HepG2 (cell line): ENCODE measurements around the gene UBAC1. TPM values are rescaled to one million over a fixed set of nuclear protein-coding genes. Genes with fewer than 3 reads are reported as not detected.
A peak's percentile ranks its signal among the peaks of the same experiment; 100 is the strongest.

ENCODE experiments used
- ATAC-seq: fragments of 200-7000 bp; cut with Tn5 transposase; 3 replicates; pipeline ENCODE4 v1.9.1; 2020; ENCODE audit warnings: mild to moderate bottlenecking, moderate library complexity
- BruUV-seq: library from RNA; stranded (reverse); fragments of 400-500 nt; replicated peaks from 2 replicates; lab custom pipeline; 2021; lab: Mats Ljungman, UMichigan
- CTCF ChIA-PET: fragments of 300-600 bp; formaldehyde crosslinking; extraction: SDS; loops from one replicate; lab custom pipeline; 2021; ENCODE audit warnings: low total read pairs, inconsistent platforms, low intra/inter-chr PET ratio; lab: Yijun Ruan, JAX
- POLR2A ChIA-PET: fragments of 350-600 bp; sonication (Branson Sonifier 250); formaldehyde crosslinking; loops from one replicate; lab custom pipeline; 2020; ENCODE audit warnings: antibody characterized with exemption, inconsistent platforms; lab: Yijun Ruan, JAX
- DNase-seq: peaks from one replicate; pipeline ENCODE4 v3.0.0-alpha.2; 2015; ENCODE audit warnings: low spot score
- FAIRE-seq: peaks from 3 replicates; lab custom pipeline; 2011; peaks lifted over from hg19 to GRCh38; lab: Jason Lieb, UNC
- H2AFZ ChIP-seq: one replicate; pipeline ENCODE4 v1.6.1; 2011; ENCODE audit warnings: low read length, inconsistent platforms
- H3K27ac ChIP-seq: fragments of 300-600 bp; 3 replicates; pipeline ENCODE4 v1.8.0; 2011; ENCODE audit warnings: mixed run types, mild to moderate bottlenecking, mixed read lengths, low read length, inconsistent platforms; ENCODE audit not compliant: insufficient read depth; ENCODE audit errors: extremely low read length
- H3K27me3 ChIP-seq, 2 experiments: fragments of 200-600 bp in 1 of 2; 2 replicates in 1 of 2; 3 replicates in 1 of 2; pipeline versions ENCODE4 v1.6.0 to v1.8.0; 2011; ENCODE audit warnings: low read length in 2 of 2, mild to moderate bottlenecking in 2 of 2, moderate library complexity in 2 of 2, inconsistent platforms in 1 of 2; ENCODE audit not compliant: insufficient read depth in 2 of 2, control insufficient read depth in 1 of 2
- H3K36me3 ChIP-seq, 2 experiments: fragments of 200-600 bp in 1 of 2; replicated peaks in 1 of 2; 2 replicates in 1 of 2; 3 replicates in 1 of 2; pipeline versions ENCODE4 v1.5.1 to v1.8.0; 2011; ENCODE audit warnings: low read length in 2 of 2, inconsistent platforms in 1 of 2; ENCODE audit not compliant: insufficient read depth in 2 of 2, control insufficient read depth in 1 of 2
- H3K4me1 ChIP-seq: 2 replicates; pipeline ENCODE4 v1.5.1; 2012; ENCODE audit warnings: low read length, inconsistent platforms; ENCODE audit not compliant: insufficient read depth
- H3K4me2 ChIP-seq: 2 replicates; pipeline ENCODE4 v1.6.0; 2011; ENCODE audit warnings: low read depth, low read length, inconsistent platforms
- H3K4me3 ChIP-seq, 3 experiments: fragments of 200-600 bp in 1 of 3; sonication (generic), shearing (Covaris generic) in 1 of 3; replicated peaks in 1 of 3; 2 replicates each; pipeline ENCODE4 v1.5.1; 2011 to 2016; ENCODE audit warnings: low read length in 3 of 3, inconsistent platforms in 2 of 3, low read depth in 2 of 3, mild to moderate bottlenecking in 2 of 3, control low read depth in 1 of 3, mixed read lengths in 1 of 3; ENCODE audit not compliant: insufficient read depth in 1 of 3
- H3K79me2 ChIP-seq: one replicate; pipeline ENCODE4 v1.6.1; 2011; ENCODE audit warnings: low read length, inconsistent platforms; ENCODE audit not compliant: insufficient read depth
- H3K9ac ChIP-seq: 2 replicates; pipeline ENCODE4 v1.6.0; 2011; ENCODE audit warnings: mild to moderate bottlenecking, low read depth, low read length, inconsistent platforms; ENCODE audit not compliant: insufficient read depth
- H3K9me3 ChIP-seq: 2 replicates; pipeline ENCODE4 v1.5.1; 2012; ENCODE audit warnings: mild to moderate bottlenecking, low read length
- H4K20me1 ChIP-seq: 2 replicates; pipeline ENCODE4 v1.6.0; 2011; ENCODE audit warnings: inconsistent platforms, mild to moderate bottlenecking, low read length, moderate library complexity; ENCODE audit not compliant: insufficient read depth
- JUNB ChIP-seq: sonication (generic); formaldehyde crosslinking; IDR thresholded peaks from 2 replicates; pipeline ENCODE4 v1.8.0; 2022; ENCODE audit warnings: missing genetic modification reagents, mild to moderate bottlenecking, borderline replicate concordance
- KAT7 ChIP-seq: IDR thresholded peaks from 2 replicates; pipeline ENCODE4 v1.6.1; 2018; ENCODE audit warnings: borderline replicate concordance, missing compliant biosample characterization
- SKI ChIP-seq: fragments of 450-650 bp; IDR thresholded peaks from one replicate; pipeline ENCODE4 v1.6.1; 2018; ENCODE audit warnings: mild to moderate bottlenecking; ENCODE audit not compliant: partially characterized antibody
- SYNCRIP ChIP-seq: fragments of 200-400 bp; formaldehyde crosslinking; IDR thresholded peaks from 2 replicates; pipeline ENCODE4 v1.6.1; 2018; ENCODE audit warnings: mild to moderate bottlenecking, low read depth, low read length; ENCODE audit not compliant: insufficient read depth
- ZNF136 ChIP-seq: sonication (generic); formaldehyde crosslinking; IDR thresholded peaks from 2 replicates; pipeline ENCODE4 v1.8.1; 2022; ENCODE audit warnings: low read depth, mild to moderate bottlenecking, moderate library complexity, missing genetic modification reagents
- ZNF383 ChIP-seq: sonication (generic); formaldehyde crosslinking; IDR thresholded peaks from 2 replicates; pipeline ENCODE4 v1.4.0; 2020; ENCODE audit warnings: missing genetic modification reagents, mild to moderate bottlenecking, borderline replicate concordance
- ZNF580 ChIP-seq: IDR thresholded peaks from 2 replicates; pipeline ENCODE4 v1.6.1; 2016; ENCODE audit warnings: low read depth, borderline replicate concordance
- ZNF609 ChIP-seq: sonication (generic); formaldehyde crosslinking; IDR thresholded peaks from 2 replicates; pipeline ENCODE4 v1.4.0; 2020; ENCODE audit warnings: mild to moderate bottlenecking, missing genetic modification reagents, borderline replicate concordance
- ZNF660 ChIP-seq: sonication (generic); formaldehyde crosslinking; IDR thresholded peaks from 2 replicates; pipeline ENCODE4 v1.5.1; 2020; ENCODE audit warnings: mild to moderate bottlenecking, low read depth, missing genetic modification reagents, borderline replicate concordance
- ZNF687 ChIP-seq: sonication (generic); formaldehyde crosslinking; IDR thresholded peaks from 2 replicates; pipeline ENCODE4 v1.5.1; 2020; ENCODE audit warnings: mild to moderate bottlenecking, missing genetic modification reagents, moderate library complexity
- ZNF792 ChIP-seq: IDR thresholded peaks from 2 replicates; pipeline ENCODE4 v1.6.1; 2016
- WGBS: methylation state at CpG from one replicate; pipeline ENCODE4 v1.1.6; 2017; ENCODE audit warnings: low lambda C conversion rate; 5-methylcytosine and 5-hydroxymethylcytosine counted together
- in situ Hi-C: cut with HindIII; loops from 2 replicates; pipeline ENCODE4 v1.10.0; 2017; ENCODE audit warnings: low pct_unique_long_range_greater_than_20kb; ENCODE audit not compliant: extremely low pct_ligation_motif_present
- intact Hi-C: fragments of 100-400 bp; cut with micrococcal nuclease; formaldehyde crosslinking; loops from one replicate; pipeline ENCODE4 v1.10.0; 2022; ENCODE audit not compliant: unreplicated experiment
- polyA plus RNA-seq, 8 experiments: library from polyadenylated mRNA; depleted of rRNA in 3 of 8; stranded (reverse) in 7 of 8; unstranded in 1 of 8; fragments of >200 nt; fragmentation: Illumina TruSeq in 4 of 8; extraction: Trizol in 4 of 8; gene quantifications; 2 replicates each; pipeline versions ENCODE4 v1.2.1 to v1.2.3, GENCODE V29; 2011 to 2016; ENCODE audit warnings: low read depth in 4 of 8, missing spikeins in 1 of 8, mixed read lengths in 1 of 8; ENCODE audit not compliant: insufficient read depth in 1 of 8
- total RNA-seq, 5 experiments: library from RNA; depleted of rRNA; stranded (reverse); fragments of >200 nt; fragmentation: Illumina TruSeq; extraction: Trizol; gene quantifications; 2 replicates each; pipeline ENCODE4 v1.2.3, GENCODE V29; 2016; ENCODE audit warnings: low read depth in 1 of 5

Gene UBAC1
- total and polyA plus RNA-seq, 2 of the 13 experiments (the other 11 are each of a cell fraction or from before 2014, with no cell fraction given): 32.2 to 34.1 TPM

- TF ChIP-seq SKI: no peak
- TF ChIP-seq ZNF660 (CRISPR knock-in tag): no peak
Observed at GRCh38 chr9:135984072-135984710, 23.0 kb upstream of the UBAC1 start (continued).

- FAIRE-seq: no peak
- TF ChIP-seq KAT7 (CRISPR knock-in tag) (no peak), ZNF687 (no peak), SYNCRIP (no peak), ZNF609 (no peak), ZNF136 (no peak), JUNB (CRISPR knock-in tag) (no peak), ZNF383 (CRISPR knock-in tag) (no peak), ZNF580 (CRISPR knock-in tag) (no peak), ZNF792 (CRISPR knock-in tag) (no peak)
Observed at GRCh38 chr9:135983208-135984071, 22.3 kb upstream of the UBAC1 start.

More at GRCh38 chr9:135983208-135984071, 22.3 kb upstream of the UBAC1 start:
- H3K79me2 ChIP-seq: no peaks in the 10 kb centered on the region
- POLR2A ChIA-PET: no interaction called here
- ATAC-seq: no peak
- no peaks in the 10 kb centered on the region for H3K36me3 ChIP-seq
- intact Hi-C loops (no loop called here), in situ Hi-C loops (loop anchor here (25.0 kb wide), 1 partner anchor 279 kb away; no protein-coding TSS in a partner anchor)
- peak overlapping the region; percentile 12; the same call in 1 of the 2 replicates for H3K4me2 ChIP-seq
- H3K9me3 ChIP-seq: no peaks in the 10 kb centered on the region
- H2AFZ ChIP-seq: no peak overlapping the region
- peaks cover 27 to 85% of the 10 kb centered on the region in 2 experiments for H3K27me3 ChIP-seq
- CTCF ChIA-PET: no interaction called here
- BruUV-seq: no TSS peak
- H3K4me3 ChIP-seq: no peak overlapping the region
- H3K4me1 ChIP-seq: peaks cover 20% of the 10 kb centered on the region
- WGBS: 55% methylated on average over 26 of the region's 26 CpGs
- no peak overlapping the region for H3K27ac ChIP-seq
- DNase-seq: no peak
- 0 out of 2 replicates have a peak, but pooled peaks cover 2% of the 10 kb centered on the region for H4K20me1 ChIP-seq
- H3K9ac ChIP-seq: no peak overlapping the region
